HG03039 (cell line): ENCODE data around the gene ANKRD34A.

Experiments used
- ATAC-seq: cut with Tn5 transposase; IDR thresholded peaks from one replicate; pipeline ENCODE4 v1.9.1; 2021; ENCODE audit warnings: mild to moderate bottlenecking, moderate library complexity; ENCODE audit not compliant: unreplicated experiment

ANKRD34A gene

GRCh38 chr1:145912128-145912641 lies 52.2 kb downstream of the ANKRD34A start:
- ATAC-seq = no peak
